ENCODE results near the gene PLOD3.

The PLOD3 gene

GRCh38 chr7:101165958-101166647, 51.3 kb downstream of the PLOD3 start:
- DNase-seq (ENCODE audit: low read depth) = no peak

GRCh38 chr7:101165075-101165957, 52.1 kb downstream of the PLOD3 start, which contains the start of gene VGF:
Gene VGF, minus strand, starts transcription at chr7:101165569. Its CDS starts 726 bp downstream, at chr7:101164843.
- peak; percentile 90 for DNase-seq (ENCODE audit: low read depth)

- no peak for DNase-seq (ENCODE audit: low read depth)
Observed at GRCh38 chr7:101164071-101164840, 53.1 kb downstream of the PLOD3 start.

- no peak for DNase-seq (ENCODE audit: low read depth)
Observed at GRCh38 chr7:101163279-101164070, 53.9 kb downstream of the PLOD3 start.

DNA sequence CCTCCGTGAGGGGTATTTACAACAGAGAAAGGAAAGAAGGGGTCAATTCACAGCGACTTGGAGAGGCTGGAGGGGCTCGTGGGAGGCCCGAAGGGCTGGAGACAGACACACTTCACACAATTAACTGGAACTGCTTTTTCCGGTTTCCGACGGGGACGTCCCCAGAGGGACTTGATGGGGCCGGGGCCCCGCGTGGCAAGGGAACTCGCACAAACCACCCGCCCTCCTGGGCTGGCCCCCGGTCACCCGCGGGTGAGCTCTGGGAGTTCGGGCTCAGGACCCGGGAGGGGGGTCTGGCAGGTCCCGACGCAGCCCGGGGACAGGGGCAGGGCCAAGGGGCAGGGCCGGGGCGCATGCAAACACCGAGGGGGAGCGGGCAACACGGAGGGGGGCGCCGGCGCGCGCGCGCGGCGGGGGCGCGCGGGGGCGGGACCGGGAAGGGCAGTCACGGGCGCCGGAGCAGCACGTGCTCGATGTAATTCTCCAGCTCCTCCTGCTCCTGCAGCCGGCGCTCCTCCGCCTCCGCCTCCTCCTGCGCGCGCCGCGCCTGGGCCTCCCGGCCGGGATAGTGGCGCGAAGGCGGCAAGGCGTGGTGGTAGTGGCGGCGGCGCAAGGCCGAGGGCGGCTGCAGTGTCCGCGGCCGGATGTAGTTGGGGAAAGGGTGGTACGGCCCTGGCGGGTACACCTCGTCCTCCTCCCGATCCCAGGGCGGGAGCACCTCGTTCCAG, 54.7 kb downstream of the PLOD3 start:
- DNase-seq (ENCODE audit: low read depth) = no peak

- DNase-seq (ENCODE audit: low read depth) = no peak
Observed at GRCh38 chr7:101161692-101162471, 55.5 kb downstream of the PLOD3 start.

- DNase-seq (ENCODE audit: low read depth) = no peak
Observed at GRCh38 chr7:101160910-101161309, 56.5 kb downstream of the PLOD3 start.

GRCh38 chr7:101159696-101160674, 57.4 kb downstream of the PLOD3 start:
- DNase-seq (ENCODE audit: low read depth) = no peak

DNA sequence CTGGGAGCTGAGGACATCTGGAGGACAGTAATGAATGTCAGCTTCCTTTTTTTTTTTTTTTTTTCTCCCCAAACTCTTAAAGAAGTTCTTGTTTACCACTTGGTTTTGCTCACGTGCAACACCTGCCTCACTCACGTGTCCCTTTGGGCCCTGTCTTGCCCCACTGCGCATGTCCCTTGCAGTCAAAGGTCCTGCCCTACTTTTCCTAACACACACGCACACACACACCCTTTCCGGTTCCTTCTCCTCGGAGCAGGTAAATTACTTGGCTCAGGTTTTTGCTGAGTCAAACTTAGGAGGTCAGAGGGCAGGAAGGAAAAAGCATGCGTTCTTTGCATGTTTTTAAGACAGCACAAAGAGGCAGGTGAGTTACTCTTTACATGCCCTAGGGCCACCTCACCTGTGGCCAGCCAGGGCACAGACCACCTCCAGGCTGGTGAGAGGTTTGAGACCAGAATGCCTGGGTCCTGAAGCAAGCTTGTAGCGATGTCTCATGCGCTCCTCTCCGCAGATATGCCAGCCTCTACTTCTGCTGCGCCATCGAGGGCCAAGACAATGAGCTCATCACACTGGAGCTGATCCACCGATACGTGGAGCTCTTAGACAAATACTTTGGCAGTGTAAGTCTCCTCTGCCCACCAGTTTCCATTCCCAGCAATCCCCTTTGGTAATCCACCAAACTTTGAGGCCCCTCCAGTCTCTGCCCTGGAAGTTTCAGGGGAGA, 60.4 kb downstream of the PLOD3 start:
- DNase-seq (ENCODE audit: low read depth) = no peak

DNA sequence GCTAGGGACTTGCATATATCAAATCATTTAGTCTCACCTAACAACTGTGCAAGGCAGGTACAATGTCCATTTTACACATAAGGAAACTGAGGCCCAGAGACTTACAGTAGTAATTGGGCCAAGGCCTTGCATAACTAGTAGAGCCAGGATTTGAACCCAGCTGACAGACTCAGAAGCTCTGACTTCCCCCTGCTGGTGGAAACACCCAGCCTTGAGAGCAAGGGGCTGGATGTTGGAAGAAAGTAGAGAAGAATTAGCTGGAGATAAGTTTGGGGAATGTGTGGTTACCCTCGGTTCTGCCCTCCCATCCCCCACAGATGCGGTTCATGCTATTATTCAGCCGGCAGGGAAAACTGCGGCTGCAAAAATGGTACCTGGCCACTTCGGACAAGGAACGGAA, 61.1 kb downstream of the PLOD3 start:
- no peak for DNase-seq (ENCODE audit: low read depth)
